ENCODE measurements around the gene ELP6.
"Not testable (repeated sequence)": the region's sequence is repeated elsewhere in the genome, so short reads cannot be mapped to it uniquely, and the experiment has no call there.

Gene ELP6

GRCh38 chr3:47464588-47464987 is 48.9 kb downstream of the ELP6 start:
- DNase-seq (ENCODE audit: low read depth in 2 of 2): no peak

GRCh38 chr3:47459534-47460085 is 53.9 kb downstream of the ELP6 start:
- not testable (repeated sequence) for DNase-seq (ENCODE audit: low read depth in 2 of 2)

- DNase-seq (ENCODE audit: low read depth in 2 of 2): no peak
Observed at GRCh38 chr3:47456984-47457383, 56.5 kb downstream of the ELP6 start.

GRCh38 chr3:47455806-47456452 is 57.6 kb downstream of the ELP6 start:
- DNase-seq (ENCODE audit: low read depth in 2 of 2): no peak

GRCh38 chr3:47452453-47453215 is 60.9 kb downstream of the ELP6 start:
- DNase-seq (ENCODE audit: low read depth in 2 of 2): no peak

All from stimulated activated CD8-positive, alpha-beta memory T cell treated with anti-CD3 and anti-CD28 coated beads, Interleukin-7, amount 100 ng/mL, for 1 hour (primary cell).